Measurements from ENCODE around the gene GNG7.
"Not testable (repeated sequence)": the region's sequence is repeated elsewhere in the genome, so short reads cannot be mapped to it uniquely, and the experiment has no call there.

The GNG7 gene

DNA sequence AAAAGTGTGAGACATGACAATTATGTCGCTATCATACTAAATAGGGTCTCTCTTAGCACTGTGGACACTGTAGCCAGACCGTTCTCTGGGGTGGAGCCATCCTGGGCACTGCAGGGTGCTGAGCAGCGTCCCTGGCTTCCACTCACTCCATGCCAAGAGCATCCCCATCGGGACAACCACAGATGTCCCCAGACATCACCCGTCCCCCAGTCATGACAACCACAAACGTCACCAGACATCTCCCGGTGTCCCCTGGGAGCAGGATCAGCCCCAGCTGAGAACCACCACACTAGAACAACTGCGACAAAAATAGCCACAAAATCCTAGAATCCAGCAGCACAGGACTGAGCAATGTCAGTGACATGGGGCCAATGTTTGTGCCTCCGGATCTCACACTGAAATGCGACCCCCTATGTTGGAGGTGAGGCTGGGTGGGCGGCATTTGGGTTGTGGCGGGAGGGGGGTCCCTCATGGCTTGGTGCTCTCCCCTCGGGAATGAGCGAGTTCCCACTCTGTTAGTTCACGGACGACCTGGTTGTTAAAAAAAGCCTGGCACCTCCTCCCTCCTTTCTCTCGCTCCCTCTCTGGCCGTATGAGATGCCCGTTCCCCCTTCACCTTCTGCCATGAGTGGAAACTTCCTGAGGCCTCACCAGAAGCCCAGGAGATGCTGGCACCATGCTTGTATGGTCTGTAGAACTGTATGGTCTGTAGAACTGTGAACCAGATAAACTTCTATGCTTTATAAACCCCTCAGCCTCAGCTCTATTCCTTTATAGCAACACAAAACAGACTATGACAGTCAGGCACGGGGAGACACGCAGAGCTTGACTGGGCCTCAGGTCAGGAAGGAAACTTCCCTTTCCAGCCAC, 132.7 kb downstream of the GNG7 start:
- TF ChIP-seq, protein P1, sequence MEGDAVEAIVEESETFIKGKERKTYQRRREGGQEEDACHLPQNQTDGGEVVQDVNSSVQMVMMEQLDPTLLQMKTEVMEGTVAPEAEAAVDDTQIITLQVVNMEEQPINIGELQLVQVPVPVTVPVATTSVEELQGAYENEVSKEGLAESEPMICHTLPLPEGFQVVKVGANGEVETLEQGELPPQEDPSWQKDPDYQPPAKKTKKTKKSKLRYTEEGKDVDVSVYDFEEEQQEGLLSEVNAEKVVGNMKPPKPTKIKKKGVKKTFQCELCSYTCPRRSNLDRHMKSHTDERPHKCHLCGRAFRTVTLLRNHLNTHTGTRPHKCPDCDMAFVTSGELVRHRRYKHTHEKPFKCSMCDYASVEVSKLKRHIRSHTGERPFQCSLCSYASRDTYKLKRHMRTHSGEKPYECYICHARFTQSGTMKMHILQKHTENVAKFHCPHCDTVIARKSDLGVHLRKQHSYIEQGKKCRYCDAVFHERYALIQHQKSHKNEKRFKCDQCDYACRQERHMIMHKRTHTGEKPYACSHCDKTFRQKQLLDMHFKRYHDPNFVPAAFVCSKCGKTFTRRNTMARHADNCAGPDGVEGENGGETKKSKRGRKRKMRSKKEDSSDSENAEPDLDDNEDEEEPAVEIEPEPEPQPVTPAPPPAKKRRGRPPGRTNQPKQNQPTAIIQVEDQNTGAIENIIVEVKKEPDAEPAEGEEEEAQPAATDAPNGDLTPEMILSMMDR (IDR thresholded peaks at IDR 0.05), result no peak

DNA sequence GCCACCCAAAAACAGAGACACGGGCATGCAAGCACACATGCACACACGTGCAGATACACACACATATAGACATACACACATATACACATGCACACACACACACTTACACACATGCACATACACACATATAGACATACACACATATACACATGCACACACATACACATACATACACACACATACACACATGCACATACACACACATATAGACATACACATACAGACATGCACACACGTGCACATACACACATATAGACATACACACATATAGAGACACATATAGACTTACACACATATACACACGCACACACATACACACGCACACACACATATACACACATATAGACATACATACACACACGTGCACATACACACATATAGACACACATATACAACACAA, 134.5 kb downstream of the GNG7 start:
- no peak overlapping the region for H3K27ac ChIP-seq
- H3K9me3 ChIP-seq (ENCODE audit: control insufficient read depth, low read length), result no peaks in the 10 kb centered on the region
- H3K27me3 ChIP-seq (ENCODE audit: control insufficient read depth, insufficient read depth, low read length), result no peaks in the 10 kb centered on the region
- no peaks in the 10 kb centered on the region for H3K4me1 ChIP-seq
- H2AFZ ChIP-seq, result no peak overlapping the region
- H3K4me3 ChIP-seq (ENCODE audit: low read depth, low read length), result no peak overlapping the region
- TF ChIP-seq, protein P1 (IDR thresholded peaks at IDR 0.05), result no peak
- no peak overlapping the region for H3K9ac ChIP-seq
- no peak overlapping the region for H3K4me2 ChIP-seq (ENCODE audit: low read length)
- H3K79me2 ChIP-seq, result peaks cover 3% of the 10 kb centered on the region
- H3K36me3 ChIP-seq (ENCODE audit: control insufficient read depth, insufficient read depth, low read length), result no peaks in the 10 kb centered on the region

More for the DNA sequence above, 132.7 kb downstream of the GNG7 start:
- Histone ChIP-seq H3K36me3 (ENCODE audit: control insufficient read depth, insufficient read depth, low read length) (no peaks in the 10 kb centered on the region), H3K9me3 (ENCODE audit: control insufficient read depth, low read length) (no peaks in the 10 kb centered on the region), H3K4me2 (ENCODE audit: low read length) (no peak overlapping the region), H3K27me3 (ENCODE audit: control insufficient read depth, insufficient read depth, low read length) (no peaks in the 10 kb centered on the region), H3K9ac (no peak overlapping the region), H3K4me1 (no peaks in the 10 kb centered on the region), H3K79me2 (peaks cover 3% of the 10 kb centered on the region), H2AFZ (no peak overlapping the region), H3K4me3 (ENCODE audit: low read depth, low read length) (no peak overlapping the region), H3K27ac (no peak overlapping the region)

DNA sequence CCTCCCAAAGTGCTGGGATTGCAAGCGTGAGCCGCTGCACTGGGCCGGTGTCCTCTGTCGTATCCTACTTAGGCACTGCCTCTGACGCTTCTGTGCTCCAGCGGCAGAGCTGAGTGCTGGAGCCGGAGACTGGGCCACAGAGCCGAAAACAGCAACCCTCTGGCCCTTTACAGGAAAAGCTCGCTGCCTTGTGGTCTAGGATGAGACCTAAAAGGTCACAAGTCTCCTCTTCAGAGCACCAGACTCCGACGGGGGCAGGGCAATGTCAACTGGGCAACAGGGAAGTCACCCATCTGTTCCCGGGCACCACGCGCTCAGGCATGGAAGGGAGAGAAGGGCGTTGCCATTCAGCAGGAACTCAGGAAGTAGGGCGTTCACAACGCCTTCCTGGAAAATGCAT, 134.9 kb downstream of the GNG7 start:
- Histone ChIP-seq H3K27ac (peak overlapping the region; percentile 5), H3K36me3 (ENCODE audit: control insufficient read depth, insufficient read depth, low read length) (no peaks in the 10 kb centered on the region), H3K4me2 (ENCODE audit: low read length) (no peak overlapping the region), H3K9me3 (ENCODE audit: control insufficient read depth, low read length) (no peaks in the 10 kb centered on the region), H3K27me3 (ENCODE audit: control insufficient read depth, insufficient read depth, low read length) (no peaks in the 10 kb centered on the region), H3K4me3 (ENCODE audit: low read depth, low read length) (no peak overlapping the region), H2AFZ (no peak overlapping the region), H3K4me1 (no peaks in the 10 kb centered on the region), H3K9ac (no peak overlapping the region), H3K79me2 (peaks cover 3% of the 10 kb centered on the region)
- TF ChIP-seq, protein P1 (IDR thresholded peaks at IDR 0.05), result no peak

DNA sequence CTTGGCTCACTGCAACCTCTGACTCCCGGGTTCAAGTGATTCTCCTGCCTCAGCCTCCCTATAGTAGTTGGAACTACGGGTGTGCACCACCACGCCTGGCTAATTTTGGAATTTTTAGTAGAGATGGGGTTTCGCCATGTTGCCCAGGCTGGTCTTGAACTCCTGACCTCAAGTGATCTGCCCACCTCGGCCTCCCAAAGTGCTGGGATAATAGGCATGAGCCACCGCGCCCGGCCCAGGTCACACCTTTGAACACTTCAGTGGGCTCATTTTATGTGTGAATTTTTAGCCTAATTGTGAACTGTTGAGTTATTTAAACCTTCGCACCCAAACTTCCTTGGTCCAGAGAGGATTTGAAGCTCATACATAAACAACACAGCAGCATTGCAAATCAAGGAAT, 138.9 kb downstream of the GNG7 start:
- not testable (repeated sequence) for H2AFZ ChIP-seq; H3K4me3 ChIP-seq (ENCODE audit: low read depth, low read length); H3K36me3 ChIP-seq (ENCODE audit: control insufficient read depth, insufficient read depth, low read length); H3K9me3 ChIP-seq (ENCODE audit: control insufficient read depth, low read length); H3K9ac ChIP-seq; H3K4me1 ChIP-seq; H3K4me2 ChIP-seq (ENCODE audit: low read length); H3K27me3 ChIP-seq (ENCODE audit: control insufficient read depth, insufficient read depth, low read length); H3K79me2 ChIP-seq; H3K27ac ChIP-seq

DNA sequence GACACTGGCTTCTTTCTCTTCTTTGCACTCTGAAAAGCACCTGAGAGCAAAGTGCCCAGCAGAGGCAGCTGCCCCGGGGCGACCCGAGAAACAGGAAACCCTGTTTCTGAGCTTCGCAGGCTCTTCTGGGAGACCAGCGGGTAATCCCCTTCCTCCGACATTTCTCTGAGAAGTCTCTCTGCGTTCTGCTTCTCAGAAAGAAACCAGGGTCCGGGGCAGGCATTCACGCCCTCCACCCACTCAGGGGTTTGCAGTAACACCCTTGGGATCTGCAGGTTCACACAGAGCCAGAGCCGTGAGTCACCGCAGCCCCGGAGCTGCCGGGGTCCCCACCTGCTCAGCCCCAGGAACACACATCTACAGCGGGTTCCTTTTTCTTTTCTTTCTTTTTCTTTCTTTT, 140.6 kb downstream of the GNG7 start:
- Histone ChIP-seq H3K27ac (no peak overlapping the region), H3K4me2 (ENCODE audit: low read length) (no peak overlapping the region), H3K9me3 (ENCODE audit: control insufficient read depth, low read length) (no peaks in the 10 kb centered on the region), H3K4me3 (ENCODE audit: low read depth, low read length) (no peak overlapping the region), H3K9ac (no peak overlapping the region), H3K36me3 (ENCODE audit: control insufficient read depth, insufficient read depth, low read length) (no peaks in the 10 kb centered on the region), H3K27me3 (ENCODE audit: control insufficient read depth, insufficient read depth, low read length) (no peaks in the 10 kb centered on the region), H3K79me2 (peaks cover 5% of the 10 kb centered on the region), H3K4me1 (no peaks in the 10 kb centered on the region), H2AFZ (no peak overlapping the region)
- TF ChIP-seq, protein P1 (IDR thresholded peaks at IDR 0.05), result no peak

Data from parathyroid adenoma (tissue), 2 donors.